ENCODE results near the gene ID1.
"Not testable (repeated sequence)": the region's sequence is repeated elsewhere in the genome, so short reads cannot be mapped to it uniquely, and the experiment has no call there.

The ID1 gene

GRCh38 chr20:31604567-31605030, 490 bp upstream of the ID1 start:
- Mint-ChIP-seq H3K9me3 (ENCODE audit: low read depth) (no peaks in the 10 kb centered on the region), H3K4me3 (peak overlapping the region; percentile 93), H3K27me3 (peaks cover 20% of the 10 kb centered on the region), H3K27ac (peak overlapping the region; percentile 64), H3K4me1 (ENCODE audit: low read depth) (peaks cover 26% of the 10 kb centered on the region), H3K36me3 (no peaks in the 10 kb centered on the region)

GRCh38 chr20:31605902-31606803, 1.1 kb downstream of the ID1 start:
- H3K27me3 Mint-ChIP-seq = peaks cover 20% of the 10 kb centered on the region
- H3K4me3 Mint-ChIP-seq = peak overlapping the region; percentile 93
- no peaks in the 10 kb centered on the region for H3K9me3 Mint-ChIP-seq (ENCODE audit: low read depth)
- no peak overlapping the region for H3K27ac Mint-ChIP-seq
- peaks cover 26% of the 10 kb centered on the region for H3K4me1 Mint-ChIP-seq (ENCODE audit: low read depth)
- H3K36me3 Mint-ChIP-seq = no peaks in the 10 kb centered on the region

GRCh38 chr20:31606804-31607639, 1.9 kb downstream of the ID1 start:
- Mint-ChIP-seq H3K27me3 (peaks cover 20% of the 10 kb centered on the region), H3K4me3 (peak overlapping the region; percentile 93), H3K36me3 (no peaks in the 10 kb centered on the region), H3K9me3 (ENCODE audit: low read depth) (no peaks in the 10 kb centered on the region), H3K27ac (no peak overlapping the region), H3K4me1 (ENCODE audit: low read depth) (peaks cover 26% of the 10 kb centered on the region)

- Mint-ChIP-seq H3K27me3 (peaks cover 16% of the 10 kb centered on the region), H3K27ac (no peak overlapping the region), H3K4me1 (ENCODE audit: low read depth) (peaks cover 24% of the 10 kb centered on the region), H3K9me3 (ENCODE audit: low read depth) (no peaks in the 10 kb centered on the region), H3K4me3 (peak overlapping the region; percentile 10), H3K36me3 (no peaks in the 10 kb centered on the region)
Measured at GRCh38 chr20:31607640-31608250, 2.7 kb downstream of the ID1 start.

- H3K4me1 Mint-ChIP-seq (ENCODE audit: low read depth) = peaks cover 22% of the 10 kb centered on the region
- H3K27me3 Mint-ChIP-seq = peaks cover 14% of the 10 kb centered on the region
- no peak overlapping the region for H3K27ac Mint-ChIP-seq
- no peaks in the 10 kb centered on the region for H3K9me3 Mint-ChIP-seq (ENCODE audit: low read depth)
- no peak overlapping the region for H3K4me3 Mint-ChIP-seq
- H3K36me3 Mint-ChIP-seq = no peaks in the 10 kb centered on the region
Measured at GRCh38 chr20:31608251-31608945, 3.3 kb downstream of the ID1 start.

GRCh38 chr20:31612271-31612640, 7.2 kb downstream of the ID1 start:
- not testable (repeated sequence) for H3K27me3 Mint-ChIP-seq; H3K4me3 Mint-ChIP-seq; H3K9me3 Mint-ChIP-seq (ENCODE audit: low read depth); H3K4me1 Mint-ChIP-seq (ENCODE audit: low read depth); H3K27ac Mint-ChIP-seq; H3K36me3 Mint-ChIP-seq

GRCh38 chr20:31615416-31615815, 10.3 kb downstream of the ID1 start:
- H3K4me3 Mint-ChIP-seq = no peak overlapping the region
- no peak overlapping the region for H3K27ac Mint-ChIP-seq
- H3K4me1 Mint-ChIP-seq (ENCODE audit: low read depth) = peaks cover 3% of the 10 kb centered on the region
- H3K27me3 Mint-ChIP-seq = no peaks in the 10 kb centered on the region
- H3K9me3 Mint-ChIP-seq (ENCODE audit: low read depth) = no peaks in the 10 kb centered on the region
- peaks cover 3% of the 10 kb centered on the region for H3K36me3 Mint-ChIP-seq

- Mint-ChIP-seq H3K27me3 (no peaks in the 10 kb centered on the region), H3K4me3 (no peak overlapping the region), H3K36me3 (peaks cover 3% of the 10 kb centered on the region), H3K27ac (peak overlapping the region; percentile 50), H3K9me3 (ENCODE audit: low read depth) (no peaks in the 10 kb centered on the region), H3K4me1 (ENCODE audit: low read depth) (peaks cover 3% of the 10 kb centered on the region)
Measured at GRCh38 chr20:31617432-31618104, 12.5 kb downstream of the ID1 start.

GRCh38 chr20:31620246-31620645, 15.2 kb downstream of the ID1 start:
- Mint-ChIP-seq H3K36me3 (peaks cover 3% of the 10 kb centered on the region), H3K4me3 (no peak overlapping the region), H3K9me3 (ENCODE audit: low read depth) (no peaks in the 10 kb centered on the region), H3K27me3 (no peaks in the 10 kb centered on the region), H3K4me1 (ENCODE audit: low read depth) (peaks cover 3% of the 10 kb centered on the region), H3K27ac (no peak overlapping the region)

GRCh38 chr20:31623123-31623505, 18.0 kb downstream of the ID1 start:
- H3K4me1 Mint-ChIP-seq (ENCODE audit: low read depth); H3K27ac Mint-ChIP-seq: not testable (repeated sequence)

GRCh38 chr20:31626534-31626933, 21.4 kb downstream of the ID1 start:
- not testable (repeated sequence) for H3K27me3 Mint-ChIP-seq; H3K4me3 Mint-ChIP-seq; H3K4me1 Mint-ChIP-seq (ENCODE audit: low read depth); H3K36me3 Mint-ChIP-seq; H3K27ac Mint-ChIP-seq; H3K9me3 Mint-ChIP-seq (ENCODE audit: low read depth)

More at GRCh38 chr20:31623123-31623505, 18.0 kb downstream of the ID1 start:
- H3K36me3 Mint-ChIP-seq; H3K9me3 Mint-ChIP-seq (ENCODE audit: low read depth); H3K27me3 Mint-ChIP-seq; H3K4me3 Mint-ChIP-seq: not testable (repeated sequence)

- not testable (repeated sequence) for H3K27me3 Mint-ChIP-seq; H3K9me3 Mint-ChIP-seq (ENCODE audit: low read depth); H3K4me3 Mint-ChIP-seq; H3K4me1 Mint-ChIP-seq (ENCODE audit: low read depth); H3K36me3 Mint-ChIP-seq; H3K27ac Mint-ChIP-seq
Measured at GRCh38 chr20:31628057-31628456, 23.0 kb downstream of the ID1 start.

- Mint-ChIP-seq H3K27me3 (no peaks in the 10 kb centered on the region), H3K9me3 (ENCODE audit: low read depth) (no peaks in the 10 kb centered on the region), H3K27ac (no peak overlapping the region), H3K4me3 (no peak overlapping the region), H3K36me3 (no peaks in the 10 kb centered on the region), H3K4me1 (ENCODE audit: low read depth) (no peaks in the 10 kb centered on the region)
Measured at GRCh38 chr20:31630187-31630790, 25.2 kb downstream of the ID1 start.
